Measurements from ENCODE around the gene MCF2L. TPM values are rescaled to one million over a fixed set of nuclear protein-coding genes. Genes with fewer than 3 reads are reported as not detected.

Gene MCF2L
- polyA plus RNA-seq, 1 experiment, result 0.02 TPM

DNA sequence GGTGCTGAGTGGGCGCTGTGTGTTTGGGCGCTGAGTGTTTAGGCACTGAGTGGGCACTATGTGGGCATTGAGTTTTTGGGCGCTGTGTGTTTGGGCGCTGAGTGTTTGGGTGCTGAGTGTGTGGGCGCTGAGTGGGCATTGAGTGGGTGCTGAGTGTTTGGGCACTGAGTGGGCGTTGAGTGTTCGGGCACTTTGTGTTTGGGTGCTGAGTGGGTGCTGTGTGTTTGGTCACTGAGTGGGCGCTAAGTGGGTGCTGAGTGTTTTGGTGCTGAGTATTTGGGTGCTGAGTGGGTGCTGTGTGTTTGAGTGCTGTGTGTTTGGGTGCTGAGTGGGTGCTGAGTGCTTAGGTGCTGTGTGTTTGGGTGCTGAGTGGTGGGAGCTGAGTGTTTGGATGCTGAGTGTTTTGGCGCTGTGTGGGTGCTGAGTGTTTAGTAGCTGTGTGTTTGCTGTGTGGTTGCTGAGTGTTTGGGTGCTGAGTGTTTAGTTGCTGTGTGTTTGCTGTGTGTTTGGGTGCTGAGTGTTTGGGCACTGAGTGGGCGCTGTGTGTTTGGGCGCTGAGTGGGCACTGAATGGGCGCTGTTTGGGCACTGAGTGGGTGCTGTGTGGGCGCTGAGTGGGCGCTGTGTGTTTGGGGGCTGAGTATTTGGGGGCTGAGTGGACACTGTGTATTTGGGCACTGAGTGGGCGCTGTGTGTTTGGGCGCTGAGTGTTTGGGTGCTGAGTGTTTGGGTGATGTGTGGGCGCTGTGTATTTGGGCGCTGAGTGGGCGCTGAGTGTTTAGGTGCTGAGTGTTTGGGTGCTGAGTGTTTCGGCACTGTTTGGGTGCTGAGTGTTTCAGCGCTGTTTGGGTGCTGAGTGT is 89.3 kb downstream of the MCF2L start:
- no peak overlapping the region for H3K4me3 ChIP-seq (ENCODE audit: low read depth, low read length)
- TF ChIP-seq, protein P1, sequence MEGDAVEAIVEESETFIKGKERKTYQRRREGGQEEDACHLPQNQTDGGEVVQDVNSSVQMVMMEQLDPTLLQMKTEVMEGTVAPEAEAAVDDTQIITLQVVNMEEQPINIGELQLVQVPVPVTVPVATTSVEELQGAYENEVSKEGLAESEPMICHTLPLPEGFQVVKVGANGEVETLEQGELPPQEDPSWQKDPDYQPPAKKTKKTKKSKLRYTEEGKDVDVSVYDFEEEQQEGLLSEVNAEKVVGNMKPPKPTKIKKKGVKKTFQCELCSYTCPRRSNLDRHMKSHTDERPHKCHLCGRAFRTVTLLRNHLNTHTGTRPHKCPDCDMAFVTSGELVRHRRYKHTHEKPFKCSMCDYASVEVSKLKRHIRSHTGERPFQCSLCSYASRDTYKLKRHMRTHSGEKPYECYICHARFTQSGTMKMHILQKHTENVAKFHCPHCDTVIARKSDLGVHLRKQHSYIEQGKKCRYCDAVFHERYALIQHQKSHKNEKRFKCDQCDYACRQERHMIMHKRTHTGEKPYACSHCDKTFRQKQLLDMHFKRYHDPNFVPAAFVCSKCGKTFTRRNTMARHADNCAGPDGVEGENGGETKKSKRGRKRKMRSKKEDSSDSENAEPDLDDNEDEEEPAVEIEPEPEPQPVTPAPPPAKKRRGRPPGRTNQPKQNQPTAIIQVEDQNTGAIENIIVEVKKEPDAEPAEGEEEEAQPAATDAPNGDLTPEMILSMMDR (IDR thresholded peaks at IDR 0.05; ENCODE audit: insufficient read depth, low read depth, low read length), result no peak
- ChIA-PET POLR2A (no interaction called here), CTCF (no interaction called here)
- no peak for DNase-seq (ENCODE audit: low read depth)
- no peaks in the 10 kb centered on the region for H3K36me3 ChIP-seq (ENCODE audit: control insufficient read depth, insufficient read depth, low read length)
- H3K27me3 ChIP-seq (ENCODE audit: control insufficient read depth, insufficient read depth, low read length), result peaks cover 10% of the 10 kb centered on the region; the same call in 1 of the 2 replicates

DNA sequence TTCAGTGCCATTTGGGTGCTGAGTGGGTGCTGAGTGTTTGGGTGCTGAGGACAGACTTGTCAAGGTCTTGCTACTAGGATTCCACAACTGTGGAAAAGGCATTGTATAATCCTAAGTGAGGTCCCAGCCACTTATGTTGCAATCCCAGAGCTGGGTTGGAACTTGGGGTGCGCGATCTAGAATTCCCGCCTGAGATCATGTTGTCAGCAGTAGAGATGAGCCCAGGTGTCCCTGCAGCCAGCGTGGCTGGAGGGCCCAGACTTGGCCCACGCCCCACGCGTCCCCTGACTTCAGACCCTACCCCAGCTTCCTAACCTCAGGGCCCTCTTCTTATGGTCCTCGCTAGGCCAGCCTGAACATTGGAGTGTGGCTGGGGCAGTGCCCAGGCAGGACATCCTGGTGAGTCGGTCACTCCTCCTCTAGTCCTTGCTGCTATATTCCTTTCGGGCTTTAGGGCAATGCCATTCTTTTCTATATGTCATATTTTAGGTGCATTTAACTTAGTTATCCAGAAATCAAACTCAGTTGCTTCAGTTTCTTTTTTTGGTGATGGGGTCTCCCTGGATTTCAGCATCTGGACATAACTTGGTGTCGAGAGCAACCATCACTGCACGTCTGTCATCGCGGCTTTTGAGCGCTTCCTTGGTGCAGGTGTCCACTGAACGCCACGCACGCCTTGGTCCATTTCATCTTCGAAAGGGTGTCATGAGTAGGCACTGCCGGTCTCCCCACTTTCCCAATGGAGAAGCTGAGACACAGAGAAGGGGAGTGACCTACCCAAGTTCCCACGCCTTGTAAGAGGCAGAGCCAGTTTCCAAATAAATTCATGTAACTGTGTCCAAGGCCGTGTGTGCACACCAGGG is 90.2 kb downstream of the MCF2L start:
- Histone ChIP-seq H3K4me3 (ENCODE audit: low read depth, low read length) (no peak overlapping the region), H3K36me3 (ENCODE audit: control insufficient read depth, insufficient read depth, low read length) (no peaks in the 10 kb centered on the region), H3K27me3 (ENCODE audit: control insufficient read depth, insufficient read depth, low read length) (peaks cover 2% of the 10 kb centered on the region; the same call in 1 of the 2 replicates)
- TF ChIP-seq, protein P1 (IDR thresholded peaks at IDR 0.05; ENCODE audit: insufficient read depth, low read depth, low read length), result no peak
- ChIA-PET CTCF (no interaction called here), POLR2A (no interaction called here)
- DNase-seq (ENCODE audit: low read depth), result no peak

DNA sequence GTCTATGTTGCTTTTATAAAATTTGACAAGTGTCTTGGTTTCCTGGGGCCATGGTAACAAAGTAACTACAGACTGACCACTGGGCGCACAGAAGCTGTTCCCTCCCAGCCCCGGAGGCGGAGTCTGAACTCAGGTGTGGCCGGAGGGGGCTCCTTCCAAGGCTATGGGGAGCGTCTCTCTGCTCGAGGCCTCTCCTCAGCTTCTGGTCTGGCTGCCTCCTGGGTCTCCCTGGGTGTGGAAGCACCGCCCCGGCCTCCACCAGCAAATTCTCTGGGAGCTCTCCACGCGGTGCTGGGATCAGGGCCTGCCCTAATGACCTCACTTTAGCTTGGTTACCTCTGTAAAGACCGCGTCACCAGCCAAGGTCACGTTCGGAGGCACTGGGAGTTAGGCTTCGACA is 90.9 kb downstream of the MCF2L start:
- CTCF ChIA-PET, result no interaction called here
- no peaks in the 10 kb centered on the region for H3K27me3 ChIP-seq (ENCODE audit: control insufficient read depth, insufficient read depth, low read length)
- TF ChIP-seq, protein P1 (IDR thresholded peaks at IDR 0.05; ENCODE audit: insufficient read depth, low read depth, low read length), result no peak
- POLR2A ChIA-PET, result no interaction called here
- DNase-seq (ENCODE audit: low read depth), result no peak
- H3K4me3 ChIP-seq (ENCODE audit: low read depth, low read length), result no peak overlapping the region
- H3K36me3 ChIP-seq (ENCODE audit: control insufficient read depth, insufficient read depth, low read length), result no peaks in the 10 kb centered on the region

DNA sequence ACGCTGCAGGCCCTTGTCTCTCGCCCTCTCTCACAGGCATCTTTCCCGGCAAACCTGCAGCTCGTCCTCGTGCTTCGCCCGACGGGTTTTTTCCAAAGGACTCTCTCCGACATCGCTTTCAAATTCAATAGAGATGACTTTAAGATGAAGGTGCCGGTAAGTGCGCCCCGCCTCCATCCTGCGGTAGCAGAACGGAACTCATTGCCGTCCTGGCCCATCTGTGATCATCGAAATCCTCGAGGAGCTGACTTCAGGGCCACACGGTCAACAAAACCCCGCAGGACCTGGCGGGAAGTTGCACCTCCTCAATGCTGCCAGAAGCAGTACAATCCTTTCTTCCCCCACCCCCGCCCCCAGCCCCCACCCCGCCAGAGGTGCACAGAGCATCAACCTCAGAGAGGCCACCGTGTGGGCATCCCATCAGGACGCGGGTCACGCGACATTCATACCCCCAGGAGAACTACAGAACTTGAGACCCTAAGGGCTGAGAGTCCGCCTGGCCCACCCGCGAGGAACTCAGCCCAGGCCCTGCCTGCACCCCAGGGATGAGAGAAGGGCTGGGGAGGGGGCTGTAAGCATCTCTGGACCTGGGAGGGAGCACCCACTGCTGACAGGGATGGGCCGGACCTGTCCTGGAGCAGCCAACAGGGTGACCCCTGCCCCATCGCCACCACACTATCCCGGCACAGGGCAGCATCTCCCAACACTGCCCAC is 91.7 kb downstream of the MCF2L start:
- H3K4me3 ChIP-seq (ENCODE audit: low read depth, low read length), result no peak overlapping the region
- ChIA-PET CTCF (no interaction called here), POLR2A (interaction anchor here (0.7 kb wide), 1 partner anchor 11 kb away, joined by 3 read pairs; no protein-coding TSS in a partner anchor)
- no peak for DNase-seq (ENCODE audit: low read depth)
- no peaks in the 10 kb centered on the region for H3K27me3 ChIP-seq (ENCODE audit: control insufficient read depth, insufficient read depth, low read length)
- TF ChIP-seq, protein P1 (IDR thresholded peaks at IDR 0.05; ENCODE audit: insufficient read depth, low read depth, low read length), result no peak
- H3K36me3 ChIP-seq (ENCODE audit: control insufficient read depth, insufficient read depth, low read length), result no peaks in the 10 kb centered on the region

DNA sequence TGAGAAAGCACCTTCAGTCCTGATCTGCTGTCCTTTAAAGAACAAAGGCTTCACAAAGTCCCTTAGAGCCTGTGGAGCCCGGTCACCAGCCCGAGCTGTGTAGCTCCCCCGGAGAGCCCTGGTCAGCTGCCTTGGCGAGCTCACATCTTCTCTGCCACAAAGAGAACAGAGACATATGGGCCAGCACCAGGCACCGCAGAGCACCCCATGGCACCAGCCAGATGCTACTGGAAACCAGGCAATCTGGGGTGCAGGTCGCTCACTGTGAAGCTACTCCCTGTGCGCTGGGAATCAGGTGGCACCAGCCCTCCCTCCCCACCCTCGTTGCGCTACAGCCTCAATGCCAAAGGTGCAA is 92.2 kb downstream of the MCF2L start:
- ChIA-PET POLR2A (no interaction called here), CTCF (no interaction called here)
- TF ChIP-seq, protein P1 (IDR thresholded peaks at IDR 0.05; ENCODE audit: insufficient read depth, low read depth, low read length), result no peak
- no peaks in the 10 kb centered on the region for H3K36me3 ChIP-seq (ENCODE audit: control insufficient read depth, insufficient read depth, low read length)
- no peak overlapping the region for H3K4me3 ChIP-seq (ENCODE audit: low read depth, low read length)
- no peaks in the 10 kb centered on the region for H3K27me3 ChIP-seq (ENCODE audit: control insufficient read depth, insufficient read depth, low read length)
- DNase-seq (ENCODE audit: low read depth), result no peak
